HG03575 (cell line): Measurements from ENCODE around the gene NQO2.
"Not testable (repeated sequence)": the region's sequence is repeated elsewhere in the genome, so short reads cannot be mapped to it uniquely, and the experiment has no call there.

Source experiments
- ATAC-seq: cut with Tn5 transposase; IDR thresholded peaks from one replicate; pipeline ENCODE4 v1.9.1; 2021; ENCODE audit not compliant: unreplicated experiment, insufficient number of reproducible peaks, low FRiP score; ENCODE audit errors: extremely low read depth

Gene NQO2

GRCh38 chr6:2968600-2969135 is 31.0 kb upstream of the NQO2 start:
- no peak for ATAC-seq

- no peak for ATAC-seq
Measured at GRCh38 chr6:2969549-2969948, 30.1 kb upstream of the NQO2 start.

- no peak for ATAC-seq
Measured at GRCh38 chr6:2970034-2970685, 29.5 kb upstream of the NQO2 start.

- ATAC-seq: no peak
Measured at GRCh38 chr6:2970753-2971419, 28.8 kb upstream of the NQO2 start.

GRCh38 chr6:2971420-2972218 is 28.1 kb upstream of the NQO2 start, which contains the start of gene SERPINB6:
Gene SERPINB6, minus strand, starts transcription at chr6:2971567. Its CDS starts 12,235 bp downstream, at chr6:2959332.
- no peak for ATAC-seq

GRCh38 chr6:2972219-2972487 is 27.5 kb upstream of the NQO2 start:
- not testable (repeated sequence) for ATAC-seq

- ATAC-seq: not testable (repeated sequence)
Measured at GRCh38 chr6:2972685-2973084, 27.0 kb upstream of the NQO2 start.

GRCh38 chr6:2973180-2973579 is 26.5 kb upstream of the NQO2 start:
- ATAC-seq: not testable (repeated sequence)

- ATAC-seq: no peak
Measured at GRCh38 chr6:2973676-2974075, 26.0 kb upstream of the NQO2 start.

- ATAC-seq: no peak
Measured at GRCh38 chr6:2976060-2976459, 23.6 kb upstream of the NQO2 start.

GRCh38 chr6:2976571-2977085 is 23.1 kb upstream of the NQO2 start:
- ATAC-seq: no peak

- no peak for ATAC-seq
Measured at GRCh38 chr6:2977290-2977689, 22.4 kb upstream of the NQO2 start.

GRCh38 chr6:2977799-2978590 is 21.7 kb upstream of the NQO2 start:
- ATAC-seq: no peak

- ATAC-seq: no peak
Measured at GRCh38 chr6:2978923-2979322, 20.8 kb upstream of the NQO2 start.

- ATAC-seq: no peak
Measured at GRCh38 chr6:2979819-2980464, 19.8 kb upstream of the NQO2 start.

- no peak for ATAC-seq
Measured at GRCh38 chr6:2980465-2980855, 19.2 kb upstream of the NQO2 start.

- no peak for ATAC-seq
Measured at GRCh38 chr6:2982426-2983117, 17.1 kb upstream of the NQO2 start.
